DOHH2 (cell line): Measurements from ENCODE around the gene CCL22.

Experiments
- H3F3A ChIP-seq: fragments of 200-600 bp; sonication (generic), shearing (Covaris generic); 2 replicates; pipeline ENCODE4 v1.6.0; 2016; ENCODE audit warnings: antibody characterized with exemption, mild to moderate bottlenecking; ENCODE audit not compliant: control insufficient read depth, insufficient read depth
- H3K27ac ChIP-seq: fragments of 200-600 bp; sonication (generic); 2 replicates; pipeline ENCODE4 v1.5.1; 2014; ENCODE audit warnings: low read depth, mild to moderate bottlenecking, low read length, moderate library complexity
- H3K27me3 ChIP-seq: fragments of 200-600 bp; sonication (generic); 2 replicates; pipeline ENCODE4 v1.6.1; 2014; ENCODE audit warnings: mild to moderate bottlenecking, low read length, mixed read lengths; ENCODE audit not compliant: control insufficient read depth
- H3K36me3 ChIP-seq: fragments of 200-600 bp; sonication (generic); 2 replicates; pipeline ENCODE4 v1.6.1; 2014; ENCODE audit warnings: mild to moderate bottlenecking, low read length, moderate library complexity, mixed read lengths; ENCODE audit not compliant: control insufficient read depth
- H3K4me1 ChIP-seq: fragments of 200-600 bp; sonication (generic); 2 replicates; pipeline ENCODE4 v1.6.1; 2014; ENCODE audit warnings: mild to moderate bottlenecking, low read length, mixed read lengths; ENCODE audit not compliant: control insufficient read depth
- H3K4me2 ChIP-seq: fragments of 200-600 bp; sonication (generic); 2 replicates; pipeline ENCODE4 v1.6.0; 2014; ENCODE audit warnings: mild to moderate bottlenecking, low read length, moderate library complexity
- H3K4me3 ChIP-seq: fragments of 200-600 bp; sonication (generic); 2 replicates; pipeline ENCODE4 v1.5.1; 2014; ENCODE audit warnings: mild to moderate bottlenecking, low read length, mixed read lengths
- H3K79me2 ChIP-seq: fragments of 200-600 bp; sonication (generic); 2 replicates; pipeline ENCODE4 v1.6.1; 2014; ENCODE audit warnings: mild to moderate bottlenecking, low read length, mixed read lengths; ENCODE audit not compliant: control insufficient read depth
- H3K9me2 ChIP-seq: fragments of 200-600 bp; sonication (generic); replicated peaks from 2 replicates; pipeline ENCODE4 v1.6.1; 2014; ENCODE audit warnings: mild to moderate bottlenecking, low read length, mixed read lengths; ENCODE audit not compliant: control insufficient read depth
- H3K9me3 ChIP-seq: fragments of 200-600 bp; sonication (generic); 2 replicates; pipeline ENCODE4 v1.6.1; 2014; ENCODE audit warnings: antibody characterized with exemption, low read length, mixed read lengths; ENCODE audit not compliant: control insufficient read depth, insufficient read depth
- H4K20me1 ChIP-seq: fragments of 200-600 bp; sonication (generic); 2 replicates; pipeline ENCODE4 v1.6.0; 2014; ENCODE audit warnings: low read depth, mild to moderate bottlenecking, antibody characterized with exemption, low read length, moderate library complexity; ENCODE audit not compliant: control insufficient read depth, insufficient read depth
- EZH2phosphoT487 ChIP-seq: fragments of 200-600 bp; sonication (generic); IDR thresholded peaks from 2 replicates; pipeline ENCODE4 v1.6.1; 2017; ENCODE audit warnings: borderline replicate concordance, mild to moderate bottlenecking, antibody characterized with exemption, low read length, moderate library complexity, mixed read lengths
- TF ChIP-seq, protein P1 (sequence below): fragments of 200-600 bp; sonication (generic); IDR thresholded peaks from one replicate; pipeline ENCODE4 v1.5.1; 2014; ENCODE audit warnings: antibody characterized with exemption, mild to moderate bottlenecking, low read depth, low read length; ENCODE audit not compliant: poor library complexity, severe bottlenecking

The CCL22 gene, protein sequence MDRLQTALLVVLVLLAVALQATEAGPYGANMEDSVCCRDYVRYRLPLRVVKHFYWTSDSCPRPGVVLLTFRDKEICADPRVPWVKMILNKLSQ

DNA sequence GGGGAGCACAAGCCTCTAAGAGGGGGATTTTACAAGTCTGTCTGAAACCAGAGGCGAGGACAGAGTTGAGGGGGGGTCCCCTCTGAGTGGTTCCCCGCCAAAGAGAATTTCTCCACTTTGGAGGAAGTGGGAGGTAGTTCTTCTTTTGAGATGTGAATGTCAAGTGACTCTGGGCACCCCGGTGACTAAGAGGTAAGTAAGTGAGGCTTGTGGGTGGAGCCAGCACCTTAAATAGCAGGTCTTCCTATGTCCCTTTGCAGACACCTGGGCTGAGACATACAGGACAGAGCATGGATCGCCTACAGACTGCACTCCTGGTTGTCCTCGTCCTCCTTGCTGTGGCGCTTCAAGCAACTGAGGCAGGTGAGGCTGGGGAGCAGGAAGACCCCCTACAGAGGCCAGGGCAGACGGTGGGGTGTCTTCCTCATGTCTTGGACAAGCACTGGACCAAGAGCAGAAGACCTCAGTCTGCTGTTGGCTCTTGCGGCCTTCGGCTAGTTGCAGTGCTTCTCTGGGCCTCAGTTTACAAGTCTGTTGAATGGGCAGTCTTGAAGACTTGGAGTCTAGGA, at the start of gene CCL22:
TSS of gene CCL22 (plus strand) at position 257 of the 569 bp plus-strand sequence. CDS start at position 291, 34 bp downstream.
- H3K27ac ChIP-seq, result no peak within 1 kb of the TSS
- H3K9me3 ChIP-seq, result no peaks in the 10 kb centered on the region
- TF ChIP-seq EZH2phosphoT487, result no peak
- TF ChIP-seq, protein P1, sequence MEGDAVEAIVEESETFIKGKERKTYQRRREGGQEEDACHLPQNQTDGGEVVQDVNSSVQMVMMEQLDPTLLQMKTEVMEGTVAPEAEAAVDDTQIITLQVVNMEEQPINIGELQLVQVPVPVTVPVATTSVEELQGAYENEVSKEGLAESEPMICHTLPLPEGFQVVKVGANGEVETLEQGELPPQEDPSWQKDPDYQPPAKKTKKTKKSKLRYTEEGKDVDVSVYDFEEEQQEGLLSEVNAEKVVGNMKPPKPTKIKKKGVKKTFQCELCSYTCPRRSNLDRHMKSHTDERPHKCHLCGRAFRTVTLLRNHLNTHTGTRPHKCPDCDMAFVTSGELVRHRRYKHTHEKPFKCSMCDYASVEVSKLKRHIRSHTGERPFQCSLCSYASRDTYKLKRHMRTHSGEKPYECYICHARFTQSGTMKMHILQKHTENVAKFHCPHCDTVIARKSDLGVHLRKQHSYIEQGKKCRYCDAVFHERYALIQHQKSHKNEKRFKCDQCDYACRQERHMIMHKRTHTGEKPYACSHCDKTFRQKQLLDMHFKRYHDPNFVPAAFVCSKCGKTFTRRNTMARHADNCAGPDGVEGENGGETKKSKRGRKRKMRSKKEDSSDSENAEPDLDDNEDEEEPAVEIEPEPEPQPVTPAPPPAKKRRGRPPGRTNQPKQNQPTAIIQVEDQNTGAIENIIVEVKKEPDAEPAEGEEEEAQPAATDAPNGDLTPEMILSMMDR, result no peak
- no peaks in the 10 kb centered on the region for H3K79me2 ChIP-seq
- H3K4me1 ChIP-seq, result no peaks in the 10 kb centered on the region
- no peaks in the 10 kb centered on the region for H3K36me3 ChIP-seq
- H3K4me3 ChIP-seq, result no peak within 1 kb of the TSS
- no peak within 1 kb of the TSS for H3K4me2 ChIP-seq
- no peaks in the 10 kb centered on the region for H3K9me2 ChIP-seq
- H3K27me3 ChIP-seq, result peaks cover 18% of the 10 kb centered on the region
- H3F3A ChIP-seq, result no peaks in the 10 kb centered on the region
- H4K20me1 ChIP-seq, result no peaks in the 10 kb centered on the region

DNA sequence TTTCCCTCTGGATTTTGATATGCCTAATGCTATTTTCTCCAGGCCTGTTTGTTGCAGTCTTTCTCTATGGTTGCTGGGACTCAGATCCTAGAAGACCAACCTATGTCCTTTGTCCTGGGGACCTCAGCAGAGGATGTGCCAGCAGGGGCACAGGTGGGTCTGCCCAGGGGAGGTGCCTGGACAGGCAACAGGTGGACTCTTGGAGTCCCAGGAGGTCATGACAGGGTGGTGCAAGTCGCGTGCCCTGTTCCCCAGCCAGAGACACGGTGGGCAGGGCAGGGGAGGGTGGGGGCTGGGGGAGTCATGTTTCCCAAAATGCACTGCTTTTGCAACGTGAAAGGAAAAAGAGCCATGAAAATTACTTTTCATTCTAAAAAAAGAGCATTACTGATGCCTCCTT, 47.8 kb upstream of the CCL22 start:
- TF ChIP-seq, protein P1, result no peak
- TF ChIP-seq EZH2phosphoT487, result no peak
- no peak overlapping the region for H3K4me2 ChIP-seq
- no peaks in the 10 kb centered on the region for H3K79me2 ChIP-seq
- no peaks in the 10 kb centered on the region for H3F3A ChIP-seq
- no peaks in the 10 kb centered on the region for H3K36me3 ChIP-seq
- no peaks in the 10 kb centered on the region for H4K20me1 ChIP-seq
- no peak overlapping the region for H3K4me3 ChIP-seq
- H3K9me2 ChIP-seq, result no peaks in the 10 kb centered on the region
- H3K4me1 ChIP-seq, result peaks cover 6% of the 10 kb centered on the region; the same call in 1 of the 2 replicates
- H3K27me3 ChIP-seq, result peaks cover 27% of the 10 kb centered on the region
- H3K27ac ChIP-seq, result no peak overlapping the region
- H3K9me3 ChIP-seq, result no peaks in the 10 kb centered on the region

DNA sequence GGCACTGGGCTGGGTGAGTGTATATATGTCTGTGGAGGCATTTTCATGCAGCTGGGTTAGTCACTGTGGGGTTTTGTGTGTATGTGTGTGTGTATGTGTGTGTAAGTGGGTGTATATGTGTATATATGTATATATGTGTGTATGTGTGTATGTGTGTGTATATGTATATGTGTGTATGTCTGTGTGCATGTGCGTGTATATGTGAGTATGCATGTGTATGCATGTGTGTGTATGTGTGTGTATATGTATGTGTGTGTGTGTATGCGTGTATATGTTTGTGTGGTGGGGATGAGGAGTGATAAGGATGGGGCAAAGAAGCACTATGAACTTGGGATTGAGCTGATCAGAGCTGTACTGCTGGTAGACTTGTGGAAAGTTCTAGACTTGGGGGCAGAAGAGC, 45.1 kb upstream of the CCL22 start:
- Histone ChIP-seq H3F3A (no peaks in the 10 kb centered on the region), H3K36me3 (no peaks in the 10 kb centered on the region), H3K4me3 (no peak overlapping the region), H4K20me1 (no peaks in the 10 kb centered on the region), H3K9me3 (no peaks in the 10 kb centered on the region), H3K4me2 (no peak overlapping the region), H3K79me2 (no peaks in the 10 kb centered on the region), H3K27me3 (peaks cover 18% of the 10 kb centered on the region), H3K4me1 (peaks cover 6% of the 10 kb centered on the region; the same call in 1 of the 2 replicates), H3K27ac (no peak overlapping the region), H3K9me2 (no peaks in the 10 kb centered on the region)
- no peak for TF ChIP-seq EZH2phosphoT487
- TF ChIP-seq, protein P1, result no peak
